ENCODE results near the gene PTGES. TPM values are rescaled to one million over a fixed set of nuclear protein-coding genes. Genes with fewer than 3 reads are reported as not detected.
"Not testable (repeated sequence)": the region's sequence is repeated elsewhere in the genome, so short reads cannot be mapped to it uniquely, and the experiment has no call there.

The PTGES gene
- total RNA-seq, 1 experiment from 2014 or later, result 74.0 TPM

- no peak for TF ChIP-seq CTCF (IDR thresholded peaks at IDR 0.05; ENCODE audit: unreplicated experiment)
- BruUV-seq (replicated peaks), result TSS peak; percentile 67
- Mint-ChIP-seq H3K27me3 (ENCODE audit: insufficient read depth, unreplicated experiment) (no peaks in the 10 kb centered on the region), H3K36me3 (ENCODE audit: insufficient read depth, unreplicated experiment) (peaks cover 4% of the 10 kb centered on the region), H3K4me3 (ENCODE audit: unreplicated experiment) (peak overlapping the region; percentile 58), H3K27ac (ENCODE audit: low read depth, unreplicated experiment) (peak overlapping the region; percentile 83), H3K4me1 (ENCODE audit: insufficient read depth, unreplicated experiment) (peaks cover 50% of the 10 kb centered on the region), H3K9me3 (ENCODE audit: unreplicated experiment) (no peaks in the 10 kb centered on the region)
- ChIA-PET POLR2A (interaction anchor here (0.5 to 9.8 kb wide), 23 partner anchors 10 to 803 kb away, joined by 3 to 293 read pairs (median 7); partner anchors contain the start of genes NTMT1 and PTGES), CTCF (interaction anchor here (0.6 to 12.6 kb wide), 13 partner anchors 11 to 956 kb away, joined by 3 to 145 read pairs (median 3); no protein-coding TSS in a partner anchor)
- no peak for DNase-seq (ENCODE audit: unreplicated experiment)
- intact Hi-C loops (cut with micrococcal nuclease), result no loop called here
Observed at GRCh38 chr9:129776566-129776937, 23.7 kb upstream of the PTGES start.

- H3K36me3 Mint-ChIP-seq (ENCODE audit: insufficient read depth, unreplicated experiment); H3K27me3 Mint-ChIP-seq (ENCODE audit: insufficient read depth, unreplicated experiment); BruUV-seq (replicated peaks); DNase-seq (ENCODE audit: unreplicated experiment); H3K9me3 Mint-ChIP-seq (ENCODE audit: unreplicated experiment); H3K4me3 Mint-ChIP-seq (ENCODE audit: unreplicated experiment); intact Hi-C loops (cut with micrococcal nuclease): not testable (repeated sequence)
- ChIA-PET CTCF (interaction anchor here (0.6 to 12.6 kb wide), 7 partner anchors 8 to 956 kb away, joined by 3 to 145 read pairs (median 5); no protein-coding TSS in a partner anchor), POLR2A (interaction anchor here (0.5 to 9.8 kb wide), 12 partner anchors 9 to 959 kb away, joined by 3 to 293 read pairs (median 7); partner anchors contain the start of gene PTGES)
- H3K27ac Mint-ChIP-seq (ENCODE audit: low read depth, unreplicated experiment), result peak overlapping the region; percentile 83
- peaks cover 50% of the 10 kb centered on the region for H3K4me1 Mint-ChIP-seq (ENCODE audit: insufficient read depth, unreplicated experiment)
Observed at GRCh38 chr9:129776096-129776495, 23.3 kb upstream of the PTGES start.

GRCh38 chr9:129775448-129775798 is 22.6 kb upstream of the PTGES start:
- BruUV-seq (replicated peaks), result no TSS peak
- intact Hi-C loops (cut with micrococcal nuclease), result no loop called here
- H3K27me3 Mint-ChIP-seq (ENCODE audit: insufficient read depth, unreplicated experiment), result no peaks in the 10 kb centered on the region
- no peak for TF ChIP-seq CTCF (IDR thresholded peaks at IDR 0.05; ENCODE audit: unreplicated experiment)
- H3K36me3 Mint-ChIP-seq (ENCODE audit: insufficient read depth, unreplicated experiment), result peaks cover 4% of the 10 kb centered on the region
- peak; percentile 42 for DNase-seq (ENCODE audit: unreplicated experiment)
- H3K27ac Mint-ChIP-seq (ENCODE audit: low read depth, unreplicated experiment), result no peak overlapping the region
- ChIA-PET CTCF (interaction anchor here (1.5 to 12.6 kb wide), 3 partner anchors 8 to 35 kb away, joined by 5 to 145 read pairs (median 30); no protein-coding TSS in a partner anchor), POLR2A (interaction anchor here (0.5 to 9.8 kb wide), 5 partner anchors 12 to 958 kb away, joined by 3 to 293 read pairs (median 8); partner anchors contain the start of gene PTGES)
- no peaks in the 10 kb centered on the region for H3K9me3 Mint-ChIP-seq (ENCODE audit: unreplicated experiment)
- H3K4me1 Mint-ChIP-seq (ENCODE audit: insufficient read depth, unreplicated experiment), result peaks cover 50% of the 10 kb centered on the region
- H3K4me3 Mint-ChIP-seq (ENCODE audit: unreplicated experiment), result no peak overlapping the region

GRCh38 chr9:129774791-129775447 is 22.1 kb upstream of the PTGES start:
- no peak overlapping the region for H3K4me3 Mint-ChIP-seq (ENCODE audit: unreplicated experiment)
- no peak for DNase-seq (ENCODE audit: unreplicated experiment)
- peaks cover 4% of the 10 kb centered on the region for H3K36me3 Mint-ChIP-seq (ENCODE audit: insufficient read depth, unreplicated experiment)
- BruUV-seq (replicated peaks), result no TSS peak
- intact Hi-C loops (cut with micrococcal nuclease), result no loop called here
- ChIA-PET POLR2A (interaction anchor here (1.2 to 9.8 kb wide), 3 partner anchors 22 to 133 kb away, joined by 4 to 293 read pairs (median 68); partner anchors contain the start of gene PTGES), CTCF (interaction anchor here (1.5 to 12.6 kb wide), 2 partner anchors 9 to 34 kb away, joined by 5 to 145 read pairs; no protein-coding TSS in a partner anchor)
- H3K27ac Mint-ChIP-seq (ENCODE audit: low read depth, unreplicated experiment), result no peak overlapping the region
- no peaks in the 10 kb centered on the region for H3K27me3 Mint-ChIP-seq (ENCODE audit: insufficient read depth, unreplicated experiment)
- H3K9me3 Mint-ChIP-seq (ENCODE audit: unreplicated experiment), result no peaks in the 10 kb centered on the region
- TF ChIP-seq CTCF (IDR thresholded peaks at IDR 0.05; ENCODE audit: unreplicated experiment), result no peak
- H3K4me1 Mint-ChIP-seq (ENCODE audit: insufficient read depth, unreplicated experiment), result peaks cover 50% of the 10 kb centered on the region
